ENCODE measurements around the gene RASGEF1B.

GRCh38 chr4:81510643-81511178, 39.0 kb upstream of the RASGEF1B start:
- TF ChIP-seq CHD2 (IDR thresholded peaks at IDR 0.05; ENCODE audit: low read length, partially characterized antibody), result no peak
- TF ChIP-seq CTCF (IDR thresholded peaks at IDR 0.05), result no peak
- no peak for TF ChIP-seq MAZ (IDR thresholded peaks at IDR 0.05; ENCODE audit: borderline replicate concordance, low read depth, low read length)
- no peak for TF ChIP-seq POLR2A (IDR thresholded peaks at IDR 0.05; ENCODE audit: low read length)

All from A549 (cell line).